ENCODE data around the gene ALPP. TPM values are rescaled to one million over a fixed set of nuclear protein-coding genes. Genes with fewer than 3 reads are reported as not detected.
A peak's percentile ranks its signal among the peaks of the same experiment; 100 is the strongest.
"Not testable (repeated sequence)": the region's sequence is repeated elsewhere in the genome, so short reads cannot be mapped to it uniquely, and the experiment has no call there.

ALPP gene
- total RNA-seq, 2 experiments from 2014 or later = not detected

DNA sequence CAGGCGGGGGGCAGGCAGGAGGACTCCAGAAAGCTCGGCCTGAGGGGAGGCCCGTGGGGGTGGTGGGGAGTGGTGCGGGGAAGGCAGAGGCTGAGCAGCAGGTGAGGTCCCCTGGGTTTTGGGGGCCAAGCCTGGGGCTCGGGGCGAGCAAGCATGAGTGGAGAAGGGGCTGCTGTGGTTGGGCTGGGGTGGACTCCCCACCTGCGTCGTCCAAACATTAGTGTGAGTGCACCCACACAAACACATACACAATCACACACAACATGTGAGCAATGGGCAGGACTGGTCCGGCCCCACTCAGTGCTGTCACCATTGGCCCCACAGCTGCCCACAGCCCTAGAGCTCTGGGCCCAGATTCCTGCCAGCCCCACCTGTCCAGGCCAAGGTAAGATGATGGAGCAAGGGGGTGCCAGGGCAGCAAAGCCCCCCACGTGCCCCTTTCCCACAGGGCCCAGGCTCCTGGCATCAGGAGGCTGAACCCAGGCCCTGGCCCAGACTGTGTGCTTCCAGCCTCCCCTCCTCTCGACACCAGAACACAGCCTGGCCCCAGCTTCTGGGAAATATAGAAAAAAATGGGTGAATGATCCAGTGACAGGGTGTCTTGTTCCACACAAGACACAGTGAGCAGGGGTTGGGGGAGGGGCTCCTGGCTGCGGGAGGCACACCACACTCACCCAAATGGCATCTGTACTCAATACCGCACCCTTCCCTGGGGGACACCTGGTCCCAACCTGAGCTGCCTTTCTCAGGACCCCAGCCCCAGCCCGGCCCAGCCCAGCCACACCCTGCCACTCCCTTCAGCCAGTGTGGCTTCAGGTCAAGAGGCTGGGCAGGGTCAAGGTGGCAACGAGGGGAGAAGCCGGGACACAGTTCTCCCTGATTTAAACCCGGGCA is 463 bp upstream of the ALPP start:
- Histone ChIP-seq H3K27ac (ENCODE audit: low read depth, low read length, poor library complexity, severe bottlenecking) (no peak overlapping the region), H3K79me2 (ENCODE audit: insufficient read depth, low read depth, low read length) (no peaks in the 10 kb centered on the region), H3K4me1 (ENCODE audit: insufficient read depth, low read length, poor library complexity, severe bottlenecking) (no peaks in the 10 kb centered on the region), H2AFZ (ENCODE audit: low read length) (no peak overlapping the region), H3K9me2 (ENCODE audit: insufficient read depth, low read length) (no peaks in the 10 kb centered on the region), H3K4me2 (ENCODE audit: low read length) (no peak overlapping the region), H4K20me1 (ENCODE audit: insufficient read depth, low read length) (no peaks in the 10 kb centered on the region), H3K4me3 (ENCODE audit: low read depth, low read length, poor library complexity, severe bottlenecking) (no peak overlapping the region), H3K9me3 (ENCODE audit: low read length) (no peaks in the 10 kb centered on the region), H3K36me3 (ENCODE audit: insufficient read depth, low read length) (no peaks in the 10 kb centered on the region)
- BruUV-seq (replicated peaks) = no TSS peak
- intact Hi-C loops (cut with micrococcal nuclease; ENCODE audit: unreplicated experiment) = no loop called here
- CTCF ChIA-PET (ENCODE audit: unreplicated experiment) = no interaction called here
- POLR2A ChIA-PET = no interaction called here
- no peak for TF ChIP-seq EZH2phosphoT487 (IDR thresholded peaks at IDR 0.05; ENCODE audit: borderline replicate concordance, low read depth, low read length)
- TF ChIP-seq, protein P1, sequence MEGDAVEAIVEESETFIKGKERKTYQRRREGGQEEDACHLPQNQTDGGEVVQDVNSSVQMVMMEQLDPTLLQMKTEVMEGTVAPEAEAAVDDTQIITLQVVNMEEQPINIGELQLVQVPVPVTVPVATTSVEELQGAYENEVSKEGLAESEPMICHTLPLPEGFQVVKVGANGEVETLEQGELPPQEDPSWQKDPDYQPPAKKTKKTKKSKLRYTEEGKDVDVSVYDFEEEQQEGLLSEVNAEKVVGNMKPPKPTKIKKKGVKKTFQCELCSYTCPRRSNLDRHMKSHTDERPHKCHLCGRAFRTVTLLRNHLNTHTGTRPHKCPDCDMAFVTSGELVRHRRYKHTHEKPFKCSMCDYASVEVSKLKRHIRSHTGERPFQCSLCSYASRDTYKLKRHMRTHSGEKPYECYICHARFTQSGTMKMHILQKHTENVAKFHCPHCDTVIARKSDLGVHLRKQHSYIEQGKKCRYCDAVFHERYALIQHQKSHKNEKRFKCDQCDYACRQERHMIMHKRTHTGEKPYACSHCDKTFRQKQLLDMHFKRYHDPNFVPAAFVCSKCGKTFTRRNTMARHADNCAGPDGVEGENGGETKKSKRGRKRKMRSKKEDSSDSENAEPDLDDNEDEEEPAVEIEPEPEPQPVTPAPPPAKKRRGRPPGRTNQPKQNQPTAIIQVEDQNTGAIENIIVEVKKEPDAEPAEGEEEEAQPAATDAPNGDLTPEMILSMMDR (conservative IDR thresholded peaks at IDR 0.05; ENCODE audit: low read length) = no peak
- DNase-seq (ENCODE audit: low spot score) = no peak

DNA sequence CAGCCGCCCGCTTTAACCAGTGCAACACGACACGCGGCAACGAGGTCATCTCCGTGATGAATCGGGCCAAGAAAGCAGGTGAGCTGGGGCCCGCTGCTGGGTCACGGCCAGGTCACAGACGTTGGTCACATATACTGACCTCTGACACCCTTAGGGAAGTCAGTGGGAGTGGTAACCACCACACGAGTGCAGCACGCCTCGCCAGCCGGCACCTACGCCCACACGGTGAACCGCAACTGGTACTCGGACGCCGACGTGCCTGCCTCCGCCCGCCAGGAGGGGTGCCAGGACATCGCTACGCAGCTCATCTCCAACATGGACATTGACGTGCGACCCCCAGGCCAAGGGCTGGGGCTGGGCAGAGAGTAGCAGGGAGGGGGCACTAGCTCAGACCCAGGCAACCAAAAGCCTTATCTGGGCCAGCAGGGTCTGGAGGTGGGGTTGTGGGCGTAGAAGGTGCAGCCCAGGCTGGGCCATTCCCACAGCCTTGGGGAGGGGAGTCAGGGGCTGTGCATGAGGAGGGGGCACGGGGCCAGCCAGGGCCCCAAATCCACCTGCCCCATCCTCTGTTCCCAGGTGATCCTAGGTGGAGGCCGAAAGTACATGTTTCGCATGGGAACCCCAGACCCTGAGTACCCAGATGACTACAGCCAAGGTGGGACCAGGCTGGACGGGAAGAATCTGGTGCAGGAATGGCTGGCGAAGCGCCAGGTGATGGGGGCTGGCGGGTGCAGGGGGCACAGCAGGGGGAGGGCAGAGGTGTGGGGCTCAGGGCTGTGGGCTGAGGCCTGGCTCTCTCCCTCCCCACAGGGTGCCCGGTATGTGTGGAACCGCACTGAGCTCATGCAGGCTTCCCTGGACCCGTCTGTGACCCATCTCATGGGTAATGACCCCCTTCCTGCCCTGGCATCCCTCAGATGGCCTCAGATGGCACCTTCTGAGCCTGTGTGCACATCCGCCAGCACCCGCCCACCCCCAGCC is 1.3 kb downstream of the ALPP start:
- H3K79me2 ChIP-seq (ENCODE audit: insufficient read depth, low read depth, low read length); H3K4me1 ChIP-seq (ENCODE audit: insufficient read depth, low read length, poor library complexity, severe bottlenecking); H2AFZ ChIP-seq (ENCODE audit: low read length); H3K4me2 ChIP-seq (ENCODE audit: low read length); H3K4me3 ChIP-seq (ENCODE audit: low read depth, low read length, poor library complexity, severe bottlenecking); DNase-seq (ENCODE audit: low spot score); CTCF ChIA-PET (ENCODE audit: unreplicated experiment); BruUV-seq (replicated peaks); H3K9me3 ChIP-seq (ENCODE audit: low read length); intact Hi-C loops (cut with micrococcal nuclease; ENCODE audit: unreplicated experiment); H3K36me3 ChIP-seq (ENCODE audit: insufficient read depth, low read length); H4K20me1 ChIP-seq (ENCODE audit: insufficient read depth, low read length); H3K9me2 ChIP-seq (ENCODE audit: insufficient read depth, low read length); H3K27ac ChIP-seq (ENCODE audit: low read depth, low read length, poor library complexity, severe bottlenecking); POLR2A ChIA-PET: not testable (repeated sequence)

DNA sequence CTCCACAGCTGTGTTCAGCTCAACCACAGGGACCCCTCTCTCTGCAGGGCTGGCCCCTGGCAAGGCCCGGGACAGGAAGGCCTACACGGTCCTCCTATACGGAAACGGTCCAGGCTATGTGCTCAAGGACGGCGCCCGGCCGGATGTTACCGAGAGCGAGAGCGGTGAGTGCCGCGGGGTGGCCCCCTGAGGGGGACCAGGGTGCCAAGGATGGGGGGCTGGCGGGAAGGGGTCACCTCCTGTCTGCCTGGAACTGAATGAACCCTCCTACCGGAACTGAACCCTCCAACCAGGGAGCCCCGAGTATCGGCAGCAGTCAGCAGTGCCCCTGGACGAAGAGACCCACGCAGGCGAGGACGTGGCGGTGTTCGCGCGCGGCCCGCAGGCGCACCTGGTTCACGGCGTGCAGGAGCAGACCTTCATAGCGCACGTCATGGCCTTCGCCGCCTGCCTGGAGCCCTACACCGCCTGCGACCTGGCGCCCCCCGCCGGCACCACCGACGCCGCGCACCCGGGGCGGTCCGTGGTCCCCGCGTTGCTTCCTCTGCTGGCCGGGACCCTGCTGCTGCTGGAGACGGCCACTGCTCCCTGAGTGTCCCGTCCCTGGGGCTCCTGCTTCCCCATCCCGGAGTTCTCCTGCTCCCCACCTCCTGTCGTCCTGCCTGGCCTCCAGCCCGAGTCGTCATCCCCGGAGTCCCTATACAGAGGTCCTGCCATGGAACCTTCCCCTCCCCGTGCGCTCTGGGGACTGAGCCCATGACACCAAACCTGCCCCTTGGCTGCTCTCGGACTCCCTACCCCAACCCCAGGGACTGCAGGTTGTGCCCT is 2.9 kb downstream of the ALPP start:
- H3K79me2 ChIP-seq (ENCODE audit: insufficient read depth, low read depth, low read length); H4K20me1 ChIP-seq (ENCODE audit: insufficient read depth, low read length); DNase-seq (ENCODE audit: low spot score); CTCF ChIA-PET (ENCODE audit: unreplicated experiment); H3K9me2 ChIP-seq (ENCODE audit: insufficient read depth, low read length); POLR2A ChIA-PET; H3K27ac ChIP-seq (ENCODE audit: low read depth, low read length, poor library complexity, severe bottlenecking); H3K9me3 ChIP-seq (ENCODE audit: low read length); H3K4me1 ChIP-seq (ENCODE audit: insufficient read depth, low read length, poor library complexity, severe bottlenecking); H2AFZ ChIP-seq (ENCODE audit: low read length); BruUV-seq (replicated peaks); H3K4me2 ChIP-seq (ENCODE audit: low read length); H3K4me3 ChIP-seq (ENCODE audit: low read depth, low read length, poor library complexity, severe bottlenecking); intact Hi-C loops (cut with micrococcal nuclease; ENCODE audit: unreplicated experiment); H3K36me3 ChIP-seq (ENCODE audit: insufficient read depth, low read length): not testable (repeated sequence)
- TF ChIP-seq, protein P1 (conservative IDR thresholded peaks at IDR 0.05; ENCODE audit: low read length) = 0 out of 2 replicates have a peak, but pooled peaks have one; percentile 36
